IMR-90 (cell line): ENCODE data around the gene NMT1. TPM values are rescaled to one million over a fixed set of nuclear protein-coding genes. Genes with fewer than 3 reads are reported as not detected.
A peak's percentile ranks its signal among the peaks of the same experiment; 100 is the strongest.

Experiments
- ATAC-seq: fragments of 200-7000 bp; cut with Tn5 transposase; 2 replicates; pipeline ENCODE4 v1.9.1; 2020; ENCODE audit warnings: low read depth, mild to moderate bottlenecking, moderate library complexity
- BruUV-seq: library from RNA; stranded (reverse); fragments of 400-500 nt; replicated peaks from 2 replicates; lab custom pipeline; 2021; lab: Mats Ljungman, UMichigan
- CTCF ChIA-PET: fragments of 300-600 bp; formaldehyde crosslinking; extraction: SDS; loops from one replicate; lab custom pipeline; 2021; ENCODE audit warnings: antibody characterized with exemption; lab: Yijun Ruan, JAX
- POLR2A ChIA-PET: fragments of 300-600 bp; sonication (Branson Sonifier 250); formaldehyde crosslinking; loops from one replicate; lab custom pipeline; 2022; ENCODE audit warnings: antibody characterized with exemption; ENCODE audit not compliant: unreplicated experiment; lab: Charles Lee
- DNase-seq: peaks from one replicate; pipeline ENCODE4 v3.0.0; 2013
- H2AFZ ChIP-seq: replicated peaks from 2 replicates; pipeline ENCODE3; 2013; ENCODE audit warnings: low read length, mild to moderate bottlenecking; ENCODE audit not compliant: poor library complexity
- H2AK5ac ChIP-seq: 2 replicates; pipeline ENCODE4 v1.6.1; 2013; ENCODE audit warnings: low read depth, low read length, inconsistent platforms
- H2AK9ac ChIP-seq: replicated peaks from 2 replicates; pipeline ENCODE3; 2013; ENCODE audit warnings: mild to moderate bottlenecking, low read depth, low read length, moderate library complexity; ENCODE audit not compliant: poor library complexity
- H2BK120ac ChIP-seq: 2 replicates; pipeline ENCODE4 v1.6.1; 2013; ENCODE audit warnings: low read depth, low read length, inconsistent platforms
- H2BK15ac ChIP-seq: 3 replicates; pipeline ENCODE4 v1.6.1; 2013; ENCODE audit warnings: low read depth, low read length, inconsistent platforms
- H2BK20ac ChIP-seq: 2 replicates; pipeline ENCODE4 v1.6.1; 2013; ENCODE audit warnings: low read depth, mild to moderate bottlenecking, inconsistent platforms, low read length, moderate library complexity
- H2BK5ac ChIP-seq: 2 replicates; pipeline ENCODE4 v1.6.1; 2013; ENCODE audit warnings: mild to moderate bottlenecking, low read depth, low read length, inconsistent platforms; ENCODE audit not compliant: poor library complexity, severe bottlenecking
- H3K14ac ChIP-seq: replicated peaks from 2 replicates; pipeline ENCODE4 v1.6.1; 2013; ENCODE audit warnings: low read depth, low read length, inconsistent platforms
- H3K18ac ChIP-seq: 2 replicates; pipeline ENCODE4 v1.6.1; 2013; ENCODE audit warnings: low read depth, low read length, control low read depth
- H3K23ac ChIP-seq: 2 replicates; pipeline ENCODE4 v1.6.1; 2013; ENCODE audit warnings: low read depth, low read length, inconsistent platforms
- H3K27ac ChIP-seq: 2 replicates; pipeline ENCODE4 v1.5.1; 2013; ENCODE audit warnings: mild to moderate bottlenecking, control low read depth, low read length; ENCODE audit not compliant: insufficient read depth
- H3K27me3 ChIP-seq: 2 replicates; pipeline ENCODE4 v1.6.1; 2013; ENCODE audit warnings: low read length; ENCODE audit not compliant: control insufficient read depth, insufficient read depth
- H3K36me3 ChIP-seq: 2 replicates; pipeline ENCODE4 v1.6.1; 2013; ENCODE audit warnings: low read length, mixed read lengths; ENCODE audit not compliant: control insufficient read depth, insufficient read depth
- H3K4ac ChIP-seq: 2 replicates; pipeline ENCODE4 v1.6.1; 2013; ENCODE audit warnings: low read depth, low read length, inconsistent platforms
- H3K4me1 ChIP-seq: 2 replicates; pipeline ENCODE4 v1.6.1; 2013; ENCODE audit warnings: low read length, mixed read lengths; ENCODE audit not compliant: control insufficient read depth, insufficient read depth
- H3K4me2 ChIP-seq: 2 replicates; pipeline ENCODE4 v1.6.1; 2013; ENCODE audit warnings: low read depth, mild to moderate bottlenecking, control low read depth, low read length, moderate library complexity
- H3K4me3 ChIP-seq: 2 replicates; pipeline ENCODE4 v1.5.1; 2013; ENCODE audit warnings: low read depth, mild to moderate bottlenecking, control low read depth, low read length, moderate library complexity; ENCODE audit not compliant: insufficient read depth
- H3K56ac ChIP-seq: 2 replicates; pipeline ENCODE4 v1.6.1; 2013; ENCODE audit warnings: low read length, inconsistent platforms; ENCODE audit not compliant: insufficient read depth; ENCODE audit errors: extremely low read depth
- H3K79me1 ChIP-seq, 2 experiments: 2 replicates each; pipeline ENCODE4 v1.6.1; 2013; ENCODE audit warnings: low read length in 2 of 2, inconsistent platforms in 1 of 2, low read depth in 1 of 2
- H3K9ac ChIP-seq: 2 replicates; pipeline ENCODE4 v1.6.1; 2013; ENCODE audit warnings: low read depth, low read length, control low read depth
- H3K9me1 ChIP-seq: 2 replicates; pipeline ENCODE4 v1.6.1; 2013; ENCODE audit warnings: low read length, inconsistent platforms; ENCODE audit not compliant: insufficient read depth
- H3K9me3 ChIP-seq: 2 replicates; pipeline ENCODE4 v1.6.1; 2013; ENCODE audit warnings: low read length; ENCODE audit not compliant: control insufficient read depth, insufficient read depth
- H4K20me1 ChIP-seq: 2 replicates; pipeline ENCODE4 v1.6.1; 2013; ENCODE audit warnings: low read length, inconsistent platforms; ENCODE audit not compliant: insufficient read depth
- H4K5ac ChIP-seq: 2 replicates; pipeline ENCODE4 v1.6.1; 2013; ENCODE audit warnings: mild to moderate bottlenecking, low read depth, low read length, control low read depth
- H4K8ac ChIP-seq, 2 experiments: 2 replicates each; pipeline ENCODE4 v1.6.1; 2013; ENCODE audit warnings: low read depth in 2 of 2, low read length in 2 of 2, control low read depth in 1 of 2, inconsistent platforms in 1 of 2
- H4K91ac ChIP-seq: 2 replicates; pipeline ENCODE4 v1.6.1; 2013; ENCODE audit warnings: low read depth, low read length, inconsistent platforms; ENCODE audit not compliant: insufficient read depth
- CEBPB ChIP-seq: IDR thresholded peaks from 2 replicates; pipeline ENCODE4 v1.6.1; 2012; ENCODE audit warnings: low read depth, low read length, improper control_type of control experiment
- FOS ChIP-seq: fragments of 150-350 bp; IDR thresholded peaks from 2 replicates; pipeline ENCODE4 v1.6.1; 2016; ENCODE audit warnings: low read depth, low read length
- MAFK ChIP-seq: IDR thresholded peaks from 2 replicates; pipeline ENCODE4 v1.6.1; 2012; ENCODE audit warnings: low read depth, low read length, improper control_type of control experiment
- MAZ ChIP-seq: IDR thresholded peaks from 2 replicates; pipeline ENCODE4 v1.6.1; 2012; ENCODE audit warnings: low read depth, mild to moderate bottlenecking, low read length, improper control_type of control experiment, moderate library complexity, borderline replicate concordance
- NFE2L2 ChIP-seq: fragments of 150-350 bp; IDR thresholded peaks from 2 replicates; pipeline ENCODE4 v1.6.1; 2016; ENCODE audit warnings: low read depth, mild to moderate bottlenecking, low read length
- RCOR1 ChIP-seq: IDR thresholded peaks from 2 replicates; pipeline ENCODE4 v1.6.1; 2012; ENCODE audit warnings: mild to moderate bottlenecking, low read length, improper control_type of control experiment; ENCODE audit not compliant: insufficient replicate concordance
- WGBS, 2 experiments: methylation state at CpG; one replicate each; pipeline versions ENCODE4 v1.1.5 to v1.1.7; 2013; ENCODE audit warnings: missing lambda C conversion rate in 2 of 2; ENCODE audit not compliant: insufficient read length in 1 of 2; ENCODE audit errors: extremely low coverage in 2 of 2; 5-methylcytosine and 5-hydroxymethylcytosine counted together
- dilution Hi-C: fragments of 300-500 bp; cut with HindIII; formaldehyde crosslinking; loops from one replicate; pipeline ENCODE4 v1.14.3; 2018; ENCODE audit warnings: low sequenced_read_pairs; ENCODE audit not compliant: unreplicated experiment
- in situ Hi-C: fragments of 300-500 bp; cut with MboI; formaldehyde crosslinking; loops from 3 replicates; pipeline ENCODE4 v1.14.3; 2019; ENCODE audit warnings: low sequenced_read_pairs, inconsistent platforms, mixed read lengths
- intact Hi-C: fragments of 100-400 bp; cut with micrococcal nuclease; formaldehyde crosslinking; loops from 2 replicates; pipeline ENCODE4 v1.10.0; 2022
- polyA plus RNA-seq, 3 experiments: library from polyadenylated mRNA; depleted of rRNA; stranded (reverse); fragments of >200 nt; gene quantifications; 2 replicates each; pipeline ENCODE4 v1.2.3, GENCODE V29; 2012; ENCODE audit warnings: low replicate concordance in 1 of 3
- total RNA-seq: library from RNA; depleted of rRNA; stranded (reverse); fragments of >200 nt; gene quantifications from 2 replicates; pipeline ENCODE4 v1.2.3, GENCODE V29; 2012
- TF ChIP-seq, protein P1 (sequence below): conservative IDR thresholded peaks from 2 replicates; pipeline ENCODE4 v1.5.1; 2012; ENCODE audit warnings: mild to moderate bottlenecking, low read depth, low read length, improper control_type of control experiment

NMT1 gene
- total and polyA plus RNA-seq, 2 of the 4 experiments (the other 2 are of a cell fraction) = 38.0 to 60.6 TPM

DNA sequence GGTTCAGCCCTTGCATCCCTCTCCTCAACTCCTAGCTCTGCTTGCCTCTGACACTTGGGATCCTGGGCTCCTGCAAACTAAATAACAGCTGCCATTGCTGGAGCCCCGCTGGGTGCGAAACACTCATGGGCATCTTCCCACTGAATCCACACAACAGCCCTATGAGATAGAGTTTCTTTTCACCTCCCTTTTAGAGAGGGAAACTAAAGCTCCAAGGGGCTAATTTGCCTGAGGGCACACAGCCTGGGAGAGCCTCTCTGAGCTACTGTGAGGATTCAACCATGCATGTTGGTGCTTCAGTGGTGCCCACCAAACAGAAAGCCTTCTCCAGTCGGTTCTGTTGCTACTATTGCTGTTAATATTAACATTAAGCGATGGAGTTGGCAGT is 78.4 kb downstream of the NMT1 start:
- intact Hi-C loops = no loop called here

More for the DNA sequence above, 78.4 kb downstream of the NMT1 start:
- Histone ChIP-seq H3K4ac (no peak overlapping the region), H3K56ac (no peak overlapping the region), H3K14ac (no peak overlapping the region), H3K4me2 (no peak overlapping the region), H3K27ac (no peak overlapping the region), H2BK5ac (no peak overlapping the region), H3K36me3 (peaks cover 2% of the 10 kb centered on the region; the same call in 1 of the 2 replicates), H2AK5ac (no peak overlapping the region), H2AFZ (no peak overlapping the region), H3K4me1 (peaks cover 16% of the 10 kb centered on the region), H3K4me3 (no peak overlapping the region), H2AK9ac (peak overlapping the region; percentile 9), H4K91ac (no peak overlapping the region), H3K79me1 (peaks cover 4 to 7% of the 10 kb centered on the region in 2 experiments; a peak in 3 of 4 replicates), H4K20me1 (no peaks in the 10 kb centered on the region), H3K23ac (no peak overlapping the region), H2BK120ac (no peak overlapping the region), H2BK15ac (no peak overlapping the region), H3K9me3 (no peaks in the 10 kb centered on the region), H4K8ac (no peak overlapping the region), H3K9ac (no peak overlapping the region), H3K18ac (no peak overlapping the region), H3K9me1 (peaks cover 6% of the 10 kb centered on the region), H3K27me3 (no peaks in the 10 kb centered on the region), H4K5ac (no peak overlapping the region), H2BK20ac (no peak overlapping the region)
- POLR2A ChIA-PET = no interaction called here
- WGBS, 2 experiments = no CpG with 5 or more reads among the region's 4 CpGs
- dilution Hi-C loops (no loop called here), in situ Hi-C loops (loop anchor here (5.0 kb wide), 1 partner anchor 58 kb away; no protein-coding TSS in a partner anchor)
- CTCF ChIA-PET = interaction anchor here (1.2 kb wide), 1 partner anchor 58 kb away, joined by 7 read pairs; no protein-coding TSS in a partner anchor
- BruUV-seq = no TSS peak
- no peak for ATAC-seq
- DNase-seq = no peak
- TF ChIP-seq MAFK (no peak), RCOR1 (no peak), NFE2L2 (no peak), CEBPB (no peak), MAZ (no peak), FOS (no peak)
- TF ChIP-seq, protein P1, sequence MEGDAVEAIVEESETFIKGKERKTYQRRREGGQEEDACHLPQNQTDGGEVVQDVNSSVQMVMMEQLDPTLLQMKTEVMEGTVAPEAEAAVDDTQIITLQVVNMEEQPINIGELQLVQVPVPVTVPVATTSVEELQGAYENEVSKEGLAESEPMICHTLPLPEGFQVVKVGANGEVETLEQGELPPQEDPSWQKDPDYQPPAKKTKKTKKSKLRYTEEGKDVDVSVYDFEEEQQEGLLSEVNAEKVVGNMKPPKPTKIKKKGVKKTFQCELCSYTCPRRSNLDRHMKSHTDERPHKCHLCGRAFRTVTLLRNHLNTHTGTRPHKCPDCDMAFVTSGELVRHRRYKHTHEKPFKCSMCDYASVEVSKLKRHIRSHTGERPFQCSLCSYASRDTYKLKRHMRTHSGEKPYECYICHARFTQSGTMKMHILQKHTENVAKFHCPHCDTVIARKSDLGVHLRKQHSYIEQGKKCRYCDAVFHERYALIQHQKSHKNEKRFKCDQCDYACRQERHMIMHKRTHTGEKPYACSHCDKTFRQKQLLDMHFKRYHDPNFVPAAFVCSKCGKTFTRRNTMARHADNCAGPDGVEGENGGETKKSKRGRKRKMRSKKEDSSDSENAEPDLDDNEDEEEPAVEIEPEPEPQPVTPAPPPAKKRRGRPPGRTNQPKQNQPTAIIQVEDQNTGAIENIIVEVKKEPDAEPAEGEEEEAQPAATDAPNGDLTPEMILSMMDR = no peak
